HG03520 (cell line): ENCODE data around the gene SLC19A2.

Experiments
- ATAC-seq: cut with Tn5 transposase; IDR thresholded peaks from one replicate; pipeline ENCODE4 v1.9.1; 2021; ENCODE audit warnings: mild to moderate bottlenecking, moderate library complexity; ENCODE audit not compliant: unreplicated experiment

The SLC19A2 gene

GRCh38 chr1:169478094-169478672 lies 7.6 kb downstream of the SLC19A2 start:
- ATAC-seq = no peak

DNA sequence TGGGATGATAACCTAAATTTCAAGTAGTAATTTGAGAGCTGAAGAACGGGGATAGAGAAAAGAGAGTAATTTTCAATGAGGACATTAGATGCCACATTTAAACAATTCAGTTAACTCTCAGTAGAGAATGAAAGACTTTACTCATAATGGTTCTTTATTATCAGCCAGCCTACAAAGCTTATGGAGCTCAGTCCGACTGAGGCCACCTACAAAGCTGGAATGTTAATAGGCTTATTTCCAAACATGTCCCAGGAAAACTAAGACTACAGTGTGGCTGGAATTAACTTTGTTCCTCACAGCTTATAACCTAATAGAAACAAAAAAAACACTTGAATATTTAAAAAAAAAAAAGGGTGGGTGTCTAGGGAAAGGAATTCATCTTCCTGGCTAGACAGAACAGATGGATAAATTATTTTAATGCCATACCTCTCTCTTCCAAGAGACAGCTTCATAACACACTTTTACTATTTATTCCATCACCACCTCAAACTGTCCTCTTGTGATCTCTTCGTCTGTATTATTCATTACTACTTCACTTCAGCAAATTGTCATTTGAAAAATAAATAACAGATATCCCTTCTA lies 9.8 kb downstream of the SLC19A2 start:
- no peak for ATAC-seq

DNA sequence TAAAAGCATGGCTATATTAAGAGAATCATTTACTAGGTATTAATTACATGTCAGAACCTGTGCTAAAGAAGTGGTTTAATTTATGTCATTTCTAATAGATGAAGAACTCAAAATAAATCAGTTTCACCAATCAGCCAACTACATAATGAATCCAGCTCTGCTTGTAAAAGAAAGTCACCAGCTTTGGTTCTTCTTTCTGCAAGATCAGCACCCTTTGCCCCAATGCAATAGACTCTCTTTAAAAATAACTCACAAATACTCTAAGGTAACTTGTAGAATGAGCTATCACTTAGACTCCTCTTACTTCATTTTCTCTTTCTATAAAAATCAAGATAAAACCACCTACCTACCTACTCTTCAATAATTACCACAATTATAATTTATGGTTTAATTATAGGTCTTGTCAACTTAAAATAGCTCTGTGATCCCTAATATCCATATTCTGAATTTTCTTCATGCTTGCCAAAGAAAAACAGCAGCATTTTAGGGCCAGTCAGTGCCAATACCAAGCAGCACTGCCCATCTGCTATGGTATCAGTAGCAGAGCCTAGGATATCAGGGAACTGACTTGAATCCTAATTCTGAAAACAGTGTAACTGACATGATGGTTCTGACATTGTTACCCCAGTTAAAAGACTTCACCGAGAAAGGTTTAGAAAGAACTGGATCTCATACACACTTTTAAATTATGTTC lies 11.3 kb downstream of the SLC19A2 start:
- ATAC-seq = no peak

- no peak for ATAC-seq
Observed at GRCh38 chr1:169473347-169473746, 12.4 kb downstream of the SLC19A2 start.

DNA sequence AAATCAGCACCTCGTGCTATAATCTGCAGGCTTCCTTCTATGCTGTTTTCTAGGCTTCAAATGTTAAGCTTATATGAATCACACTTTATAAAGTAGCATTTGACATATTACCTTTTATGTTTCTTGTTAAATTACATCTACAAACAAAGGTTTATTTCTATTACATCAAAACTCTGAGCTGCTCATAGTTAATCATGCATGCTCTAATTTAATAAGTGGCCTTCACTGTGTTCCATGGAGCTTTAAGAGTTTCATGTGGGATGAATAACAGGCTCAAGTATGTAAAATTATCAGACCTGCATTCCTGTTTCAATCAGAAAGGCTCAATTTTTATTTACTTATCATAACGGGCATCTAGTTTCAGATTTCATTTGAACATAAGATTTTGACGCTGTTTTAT lies 13.0 kb downstream of the SLC19A2 start:
- no peak for ATAC-seq

DNA sequence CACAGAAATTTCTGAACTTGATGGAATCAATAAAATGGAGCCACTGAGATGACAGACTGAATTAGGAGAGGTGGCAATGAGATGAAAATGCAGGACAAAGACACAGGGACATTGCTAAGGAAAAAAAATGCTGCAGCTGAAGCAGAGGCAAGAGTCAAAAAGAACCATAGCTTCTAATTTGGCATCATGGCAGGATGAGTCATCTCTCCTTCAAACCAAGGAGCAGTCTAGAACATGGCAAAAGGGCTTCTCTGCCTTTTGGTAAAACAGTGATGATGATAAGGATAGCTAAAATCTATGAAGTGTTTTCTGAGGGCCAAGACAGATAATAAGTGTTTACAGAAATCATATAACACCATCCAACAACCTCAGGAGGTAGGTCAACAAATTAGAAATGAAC lies 16.8 kb downstream of the SLC19A2 start:
- ATAC-seq = no peak

DNA sequence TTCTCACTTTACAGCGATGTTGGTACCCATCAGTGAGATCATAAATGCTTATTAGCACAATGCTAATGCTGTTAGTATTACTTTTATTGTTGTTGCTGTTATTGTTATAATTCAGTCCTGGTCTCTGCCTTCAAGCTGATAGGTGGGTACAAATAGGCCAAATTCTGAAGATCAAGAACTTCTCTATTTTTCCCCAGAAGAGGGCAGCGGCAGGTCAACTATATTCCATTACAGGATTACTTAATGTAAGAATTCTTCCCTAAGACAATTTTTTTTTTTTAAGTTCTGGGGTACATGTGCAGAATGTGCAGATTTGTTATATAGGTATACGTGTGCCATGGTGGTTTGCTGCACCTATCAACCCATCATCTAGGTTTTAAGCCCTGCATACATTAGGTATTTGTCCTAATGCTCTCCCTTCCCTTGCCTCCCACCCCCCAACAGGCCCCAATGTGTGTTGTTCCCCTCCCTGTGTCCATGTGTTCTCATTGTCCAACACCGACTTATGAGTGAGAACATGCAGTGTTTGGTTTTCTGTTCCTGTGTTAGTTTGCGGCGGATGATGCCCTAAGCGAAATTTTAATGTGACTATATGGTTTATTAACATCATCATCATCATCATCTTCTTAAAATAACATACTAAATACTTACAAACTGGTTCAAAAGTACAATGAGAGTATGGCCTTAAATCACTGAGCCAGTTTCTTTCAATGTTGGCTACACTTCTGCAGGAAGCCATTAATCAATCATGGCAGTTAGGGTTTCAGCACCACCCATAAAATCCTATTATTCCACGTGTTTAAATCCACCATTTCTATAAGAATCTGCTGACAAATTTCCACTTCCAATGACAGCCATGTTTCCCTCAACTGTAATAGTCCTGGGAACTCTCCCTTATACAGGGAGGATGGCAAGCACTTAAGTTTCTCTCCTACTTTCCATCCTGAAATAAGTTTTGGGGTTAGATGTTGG lies 19.2 kb downstream of the SLC19A2 start:
- no peak for ATAC-seq

- ATAC-seq = no peak
Observed at GRCh38 chr1:169465281-169465680, 20.5 kb downstream of the SLC19A2 start.

GRCh38 chr1:169462385-169462784 lies 23.4 kb downstream of the SLC19A2 start:
- no peak for ATAC-seq

GRCh38 chr1:169461390-169462000 lies 24.2 kb downstream of the SLC19A2 start:
- ATAC-seq = no peak

DNA sequence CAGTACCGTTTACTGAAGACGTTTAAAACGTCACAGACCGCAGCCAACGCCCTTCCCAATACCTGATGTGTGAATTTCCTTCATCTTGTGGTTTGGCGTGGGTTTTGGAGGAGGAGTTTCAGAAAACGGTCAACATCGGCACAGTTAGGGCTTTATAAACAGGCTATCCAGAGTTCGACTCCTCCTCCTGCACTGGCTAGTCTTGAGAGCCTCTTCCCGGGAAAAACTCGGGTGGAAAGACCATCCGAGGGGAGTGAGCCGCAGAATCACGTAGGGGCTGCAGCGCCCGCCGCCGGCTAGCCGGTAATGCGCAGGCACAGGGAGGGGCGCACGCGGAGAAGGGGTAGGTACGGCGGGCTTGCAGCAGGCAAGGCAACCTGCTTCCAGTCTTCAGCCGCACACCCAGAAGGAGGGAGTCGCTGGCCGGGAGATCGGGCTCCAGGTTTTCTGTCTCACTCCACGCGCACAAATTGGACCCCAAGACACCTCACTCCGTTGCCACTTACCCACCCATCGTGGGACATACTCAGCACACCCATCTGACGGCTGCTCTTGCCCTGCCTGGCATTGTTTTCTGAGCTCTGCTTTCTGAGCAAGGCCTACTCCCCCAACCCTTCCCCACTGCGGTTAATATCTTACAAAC lies 25.4 kb downstream of the SLC19A2 start:
- ATAC-seq = no peak

- ATAC-seq = no peak
Observed at GRCh38 chr1:169457443-169457842, 28.3 kb downstream of the SLC19A2 start.

DNA sequence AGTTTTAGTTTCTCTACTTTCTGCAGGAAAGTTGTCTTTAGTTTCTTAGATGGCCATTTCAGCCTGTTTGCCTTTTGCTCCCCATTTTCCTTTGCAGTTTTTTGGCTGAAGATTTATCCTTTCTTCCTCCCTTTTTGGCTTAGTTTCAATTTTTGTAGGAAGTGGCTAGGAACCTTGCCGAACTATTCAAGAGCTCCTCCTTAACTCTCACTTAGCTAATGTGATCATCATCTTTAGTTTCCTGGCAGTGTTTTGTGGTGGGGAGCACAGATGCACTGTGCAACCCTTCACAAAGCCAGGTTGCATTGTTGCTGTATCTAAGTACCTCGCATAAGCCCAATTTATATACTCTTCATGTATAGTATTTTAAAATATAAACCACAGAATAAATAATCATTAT lies 29.7 kb downstream of the SLC19A2 start:
- no peak for ATAC-seq

DNA sequence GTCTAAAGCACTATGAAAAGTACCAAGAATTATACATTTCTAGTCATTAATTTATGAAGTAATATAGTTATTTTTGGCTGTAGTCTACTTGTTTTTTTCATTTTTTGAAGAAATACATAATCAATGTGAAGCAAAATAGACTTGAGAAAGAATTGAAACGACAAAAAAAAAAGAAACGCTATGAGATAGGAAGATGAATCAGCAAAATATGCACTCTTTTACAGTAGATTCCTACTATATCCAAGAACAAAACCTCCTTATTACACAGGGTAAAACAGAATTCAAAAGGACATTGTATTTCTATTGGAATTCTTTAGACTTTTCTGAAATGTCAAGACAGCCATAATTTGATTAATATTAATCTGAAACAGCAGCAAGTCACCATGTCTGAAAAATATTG lies 32.8 kb downstream of the SLC19A2 start:
- no peak for ATAC-seq

GRCh38 chr1:169451218-169451824 lies 34.4 kb downstream of the SLC19A2 start:
- ATAC-seq = no peak

- ATAC-seq = no peak
Observed at GRCh38 chr1:169443923-169444322, 41.8 kb downstream of the SLC19A2 start.

GRCh38 chr1:169427081-169427641 lies 58.6 kb downstream of the SLC19A2 start, which contains the start of gene CCDC181:
TSS of gene CCDC181 (minus strand) at chr1:169427474. CDS start at chr1:169424927, 2,547 bp downstream.
- peak; percentile 85 for ATAC-seq

- ATAC-seq = no peak
Observed at GRCh38 chr1:169426174-169426705, 59.5 kb downstream of the SLC19A2 start.

DNA sequence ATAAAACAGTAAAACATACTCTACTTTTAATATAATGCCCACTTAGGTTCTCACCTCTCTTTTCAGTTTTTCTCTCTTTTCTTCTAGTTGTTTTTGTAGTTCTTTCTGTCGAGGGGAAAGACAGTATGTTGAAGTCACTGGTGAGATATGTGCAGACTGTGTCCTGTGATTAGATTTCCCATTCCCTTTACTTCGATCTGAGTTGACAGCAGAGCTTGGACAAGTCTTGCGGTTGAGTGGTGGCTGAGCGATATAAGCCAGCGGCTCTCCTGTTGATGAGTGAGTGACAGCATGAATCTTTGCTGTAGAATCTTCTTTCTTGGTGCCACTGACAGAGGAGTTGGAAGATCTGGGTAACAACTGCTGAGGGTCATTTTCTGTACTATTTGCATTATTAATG lies 64.4 kb downstream of the SLC19A2 start:
- ATAC-seq = no peak
